HepG2 (cell line): ENCODE results near the gene HES1. TPM values are rescaled to one million over a fixed set of nuclear protein-coding genes. Genes with fewer than 3 reads are reported as not detected.

ENCODE experiments used
- ATF6 ChIP-seq: sonication (generic); formaldehyde crosslinking; conservative IDR thresholded peaks from 2 replicates; pipeline ENCODE4 v1.4.0; 2020; ENCODE audit warnings: missing genetic modification reagents
- CHD4 ChIP-seq: fragments of 200-600 bp; sonication (generic); IDR thresholded peaks from 2 replicates; pipeline ENCODE4 v1.7.0; 2017; ENCODE audit warnings: mild to moderate bottlenecking, low read length, borderline replicate concordance
- EHMT2 ChIP-seq: fragments of 200-600 bp; sonication (generic); IDR thresholded peaks from 2 replicates; pipeline ENCODE4 v1.7.0; 2017; ENCODE audit warnings: antibody characterized with exemption, low read depth, low read length, borderline replicate concordance
- HOXA5 ChIP-seq: sonication (generic); formaldehyde crosslinking; IDR thresholded peaks from 2 replicates; pipeline ENCODE4 v1.4.0; 2020; ENCODE audit warnings: missing genetic modification reagents
- NCOA5 ChIP-seq: sonication (generic); formaldehyde crosslinking; IDR thresholded peaks from 2 replicates; pipeline ENCODE4 v1.4.0; 2020; ENCODE audit warnings: missing genetic modification reagents
- NR2F1 ChIP-seq, 2 experiments: fragments of 450-650 bp in 1 of 2; formaldehyde crosslinking in 1 of 2; IDR thresholded peaks; 2 replicates each; pipeline versions ENCODE4 v1.5.0 to v1.6.1; 2016 to 2020; ENCODE audit warnings: mild to moderate bottlenecking in 1 of 2, missing compliant biosample characterization in 1 of 2, missing genetic modification reagents in 1 of 2, moderate library complexity in 1 of 2
- RAD21 ChIP-seq: fragments of 450-650 bp; formaldehyde crosslinking; IDR thresholded peaks from 2 replicates; pipeline ENCODE4 v1.5.0; 2020; ENCODE audit warnings: mild to moderate bottlenecking
- REL ChIP-seq: sonication (generic); formaldehyde crosslinking; conservative IDR thresholded peaks from 2 replicates; pipeline ENCODE4 v1.8.0; 2022; ENCODE audit warnings: mild to moderate bottlenecking, missing genetic modification reagents, moderate library complexity
- RFX1 ChIP-seq: fragments of 450-650 bp; IDR thresholded peaks from 2 replicates; pipeline ENCODE4 v1.6.1; 2017
- SMAD1 ChIP-seq: sonication (generic); formaldehyde crosslinking; IDR thresholded peaks from 2 replicates; pipeline ENCODE4 v1.4.0; 2020; ENCODE audit warnings: missing genetic modification reagents, low read depth, mild to moderate bottlenecking, borderline replicate concordance
- SOX6 ChIP-seq, 2 experiments: fragments of 450-650 bp in 1 of 2; sonication (generic) in 1 of 2; formaldehyde crosslinking in 1 of 2; IDR thresholded peaks; 2 replicates each; pipeline versions ENCODE4 v1.4.0 to v1.6.1; 2017 to 2020; ENCODE audit warnings: antibody characterized with exemption in 1 of 2, mild to moderate bottlenecking in 1 of 2, missing genetic modification reagents in 1 of 2
- TARDBP ChIP-seq: sonication (generic); formaldehyde crosslinking; IDR thresholded peaks from 2 replicates; pipeline ENCODE4 v1.8.0; 2022; ENCODE audit warnings: mild to moderate bottlenecking, missing genetic modification reagents
- TBP ChIP-seq: sonication (generic); formaldehyde crosslinking; IDR thresholded peaks from 2 replicates; pipeline ENCODE4 v1.5.0; 2020; ENCODE audit warnings: missing genetic modification reagents
- ZBTB20 ChIP-seq: sonication (generic); formaldehyde crosslinking; IDR thresholded peaks from 2 replicates; pipeline ENCODE4 v1.8.1; 2023; ENCODE audit warnings: missing genetic modification reagents, low read depth, mild to moderate bottlenecking, borderline replicate concordance
- ZNF326 ChIP-seq: sonication (generic); formaldehyde crosslinking; IDR thresholded peaks from 2 replicates; pipeline ENCODE4 v1.4.0; 2020; ENCODE audit warnings: missing genetic modification reagents, borderline replicate concordance
- ZNF343 ChIP-seq: sonication (generic); formaldehyde crosslinking; IDR thresholded peaks from 2 replicates; pipeline ENCODE4 v1.4.0; 2020; ENCODE audit warnings: mild to moderate bottlenecking, missing genetic modification reagents
- ZNF383 ChIP-seq: sonication (generic); formaldehyde crosslinking; IDR thresholded peaks from 2 replicates; pipeline ENCODE4 v1.4.0; 2020; ENCODE audit warnings: missing genetic modification reagents, mild to moderate bottlenecking, borderline replicate concordance
- ZNF562 ChIP-seq: sonication (generic); formaldehyde crosslinking; IDR thresholded peaks from 2 replicates; pipeline ENCODE4 v1.8.0; 2022; ENCODE audit warnings: missing genetic modification reagents, borderline replicate concordance
- ZNF614 ChIP-seq: IDR thresholded peaks from 2 replicates; pipeline ENCODE4 v1.6.1; 2018; ENCODE audit warnings: missing biosample characterization, missing genetic modification reagents, inconsistent platforms, borderline replicate concordance
- ZNF7 ChIP-seq: IDR thresholded peaks from 2 replicates; pipeline ENCODE4 v1.6.1; 2016; ENCODE audit warnings: missing biosample characterization, missing genetic modification reagents
- ZNF766 ChIP-seq: sonication (generic); formaldehyde crosslinking; IDR thresholded peaks from 2 replicates; pipeline ENCODE4 v1.5.0; 2020; ENCODE audit warnings: missing genetic modification reagents, borderline replicate concordance
- ZNF768 ChIP-seq: sonication (generic); formaldehyde crosslinking; IDR thresholded peaks from 2 replicates; pipeline ENCODE4 v1.4.0; 2020; ENCODE audit warnings: missing genetic modification reagents
- polyA plus RNA-seq, 8 experiments: library from polyadenylated mRNA; depleted of rRNA in 3 of 8; stranded (reverse) in 7 of 8; unstranded in 1 of 8; fragments of >200 nt; fragmentation: Illumina TruSeq in 4 of 8; extraction: Trizol in 4 of 8; gene quantifications; 2 replicates each; pipeline versions ENCODE4 v1.2.1 to v1.2.3, GENCODE V29; 2011 to 2016; ENCODE audit warnings: low read depth in 4 of 8, missing spikeins in 1 of 8, mixed read lengths in 1 of 8; ENCODE audit not compliant: insufficient read depth in 1 of 8
- total RNA-seq, 5 experiments: library from RNA; depleted of rRNA; stranded (reverse); fragments of >200 nt; fragmentation: Illumina TruSeq; extraction: Trizol; gene quantifications; 2 replicates each; pipeline ENCODE4 v1.2.3, GENCODE V29; 2016; ENCODE audit warnings: low read depth in 1 of 5
- TF ChIP-seq, protein P1 (sequence below): sonication (generic); formaldehyde crosslinking; IDR thresholded peaks from 2 replicates; pipeline ENCODE4 v1.8.1; 2023; ENCODE audit warnings: mild to moderate bottlenecking, missing genetic modification reagents
- TF ChIP-seq, protein P2 (sequence below): sonication (generic); formaldehyde crosslinking; IDR thresholded peaks from 2 replicates; pipeline ENCODE4 v1.8.1; 2023; ENCODE audit warnings: mild to moderate bottlenecking, inconsistent platforms, moderate library complexity, missing genetic modification reagents, borderline replicate concordance

HES1 gene
- total and polyA plus RNA-seq, 2 of the 13 experiments (the other 11 are each of a cell fraction or from before 2014, with no cell fraction given), result 15.4 to 19.8 TPM

DNA sequence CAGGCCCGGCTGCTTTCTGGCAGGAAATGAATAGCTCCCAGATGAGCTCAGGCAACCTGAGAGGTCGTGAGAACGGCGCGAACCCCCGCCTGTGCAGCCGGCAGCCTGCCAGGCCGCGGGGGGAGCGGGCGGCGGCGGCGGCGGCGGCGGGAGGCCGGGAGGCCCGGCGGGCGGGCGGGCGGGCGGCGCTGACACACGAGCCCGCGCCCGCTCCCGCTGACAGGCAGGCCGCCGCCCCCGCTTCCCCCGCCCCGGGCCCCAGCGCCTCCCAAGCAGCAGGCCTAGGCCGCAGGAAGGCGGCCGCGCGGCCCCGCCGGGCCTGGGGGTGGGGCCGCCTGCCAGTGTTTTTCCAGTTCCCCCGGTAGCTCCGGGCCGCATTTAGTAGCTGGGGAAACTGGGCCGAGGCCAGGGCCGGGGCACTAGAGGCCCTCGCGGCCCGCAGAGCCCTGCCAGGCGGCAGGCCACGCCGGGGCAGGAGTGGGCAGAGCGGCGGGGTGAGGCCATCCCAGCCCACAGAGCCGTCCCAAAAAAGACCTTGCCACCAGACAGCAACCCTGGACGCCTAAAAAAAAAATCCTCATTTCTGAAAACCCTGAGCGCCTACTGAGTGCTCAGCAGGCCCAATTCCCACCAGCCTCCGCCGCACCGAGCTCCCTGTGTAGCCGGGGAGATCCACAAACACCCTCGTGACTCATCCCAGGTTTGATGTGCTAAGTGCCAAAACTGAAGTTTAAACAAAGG is 5.6 kb downstream of the HES1 start (continued):
- TF ChIP-seq ATF6 (CRISPR knock-in tag) (no peak), RAD21 (CRISPR knock-in tag) (peak; percentile 65), ZNF562 (CRISPR knock-in tag) (no peak), ZNF326 (no peak), NR2F1 (CRISPR knock-in tag; IDR thresholded peaks at IDR 0.05) (no peak), NCOA5 (CRISPR knock-in tag) (no peak), ZNF343 (CRISPR knock-in tag) (no peak), SOX6 (IDR thresholded peaks at IDR 0.05) (no peak), SOX6 (CRISPR knock-in tag; IDR thresholded peaks at IDR 0.05) (peak; percentile 71; the same call in 1 of the 2 replicates), HOXA5 (CRISPR knock-in tag) (peak; percentile 62; the same call in 1 of the 2 replicates), ZNF768 (peak; percentile 71; the same call in 1 of the 2 replicates), ZNF383 (CRISPR knock-in tag) (no peak), TBP (CRISPR knock-in tag) (no peak), RFX1 (no peak), ZBTB20 (CRISPR knock-in tag) (peak; percentile 22), ZNF7 (CRISPR knock-in tag) (no peak), ZNF614 (CRISPR knock-in tag) (no peak), REL (CRISPR knock-in tag) (no peak; the same call in 1 of the 2 replicates), ZNF766 (CRISPR knock-in tag) (peak; percentile 18; the same call in 1 of the 2 replicates), EHMT2 (no peak), TARDBP (CRISPR knock-in tag) (peak; percentile 38; the same call in 1 of the 2 replicates), CHD4 (no peak), SMAD1 (CRISPR knock-in tag) (no peak)
- TF ChIP-seq, protein P1, sequence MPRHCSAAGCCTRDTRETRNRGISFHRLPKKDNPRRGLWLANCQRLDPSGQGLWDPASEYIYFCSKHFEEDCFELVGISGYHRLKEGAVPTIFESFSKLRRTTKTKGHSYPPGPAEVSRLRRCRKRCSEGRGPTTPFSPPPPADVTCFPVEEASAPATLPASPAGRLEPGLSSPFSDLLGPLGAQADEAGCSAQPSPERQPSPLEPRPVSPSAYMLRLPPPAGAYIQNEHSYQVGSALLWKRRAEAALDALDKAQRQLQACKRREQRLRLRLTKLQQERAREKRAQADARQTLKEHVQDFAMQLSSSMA (CRISPR knock-in tag), result peak; percentile 61; the same call in 1 of the 2 replicates
- TF ChIP-seq, protein P2, sequence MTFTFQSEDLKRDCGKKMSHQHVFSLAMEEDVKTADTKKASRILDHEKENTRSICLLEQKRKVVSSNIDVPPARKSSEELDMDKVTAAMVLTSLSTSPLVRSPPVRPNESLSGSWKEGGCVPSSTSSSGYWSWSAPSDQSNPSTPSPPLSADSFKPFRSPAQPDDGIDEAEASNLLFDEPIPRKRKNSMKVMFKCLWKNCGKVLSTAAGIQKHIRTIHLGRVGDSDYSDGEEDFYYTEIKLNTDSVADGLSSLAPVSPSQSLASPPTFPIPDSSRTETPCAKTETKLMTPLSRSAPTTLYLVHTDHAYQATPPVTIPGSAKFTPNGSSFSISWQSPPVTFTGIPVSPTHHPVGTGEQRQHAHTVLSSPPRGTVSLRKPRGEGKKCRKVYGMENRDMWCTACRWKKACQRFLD, result no peak
